HG03432 (cell line): ENCODE measurements around the gene CTIF.

ENCODE experiments used
- ATAC-seq: cut with Tn5 transposase; IDR thresholded peaks from one replicate; pipeline ENCODE4 v1.9.1; 2021; ENCODE audit warnings: mild to moderate bottlenecking, moderate library complexity; ENCODE audit not compliant: unreplicated experiment

CTIF gene

GRCh38 chr18:48839819-48840490 lies 301.1 kb downstream of the CTIF start:
- ATAC-seq: no peak

GRCh38 chr18:48840491-48840877 lies 301.7 kb downstream of the CTIF start:
- no peak for ATAC-seq

GRCh38 chr18:48841381-48842258 lies 302.8 kb downstream of the CTIF start:
- ATAC-seq: no peak

- no peak for ATAC-seq
Measured at GRCh38 chr18:48842259-48843061, 303.6 kb downstream of the CTIF start.

GRCh38 chr18:48843162-48843561 lies 304.3 kb downstream of the CTIF start:
- ATAC-seq: no peak

- ATAC-seq: no peak
Measured at GRCh38 chr18:48843596-48843995, 304.8 kb downstream of the CTIF start.

- no peak for ATAC-seq
Measured at GRCh38 chr18:48844271-48844670, 305.4 kb downstream of the CTIF start.

GRCh38 chr18:48845174-48845573 lies 306.3 kb downstream of the CTIF start:
- ATAC-seq: no peak

GRCh38 chr18:48846423-48846932 lies 307.6 kb downstream of the CTIF start:
- no peak for ATAC-seq

- ATAC-seq: no peak
Measured at GRCh38 chr18:48847807-48848486, 309.1 kb downstream of the CTIF start.

- ATAC-seq: no peak
Measured at GRCh38 chr18:48848641-48849143, 309.9 kb downstream of the CTIF start.

- no peak for ATAC-seq
Measured at GRCh38 chr18:48850822-48851598, 312.2 kb downstream of the CTIF start.

- no peak for ATAC-seq
Measured at GRCh38 chr18:48851599-48851960, 312.7 kb downstream of the CTIF start.

GRCh38 chr18:48852292-48852691 lies 313.5 kb downstream of the CTIF start:
- ATAC-seq: no peak

- no peak for ATAC-seq
Measured at GRCh38 chr18:48852794-48853193, 314.0 kb downstream of the CTIF start.

- no peak for ATAC-seq
Measured at GRCh38 chr18:48853588-48853987, 314.8 kb downstream of the CTIF start.

- no peak for ATAC-seq
Measured at GRCh38 chr18:48854780-48855179, 315.9 kb downstream of the CTIF start.

GRCh38 chr18:48855422-48856377 lies 316.9 kb downstream of the CTIF start:
- no peak for ATAC-seq
